Gastroesophageal sphincter (tissue), 3 donors: ENCODE data around the gene NDUFC1.

ENCODE experiments used
- CTCF ChIP-seq, 4 experiments: fragments of 200-600 bp in 2 of 4; fragments of 450-650 bp in 2 of 4; sonication (generic) in 1 of 4; IDR thresholded peaks; one replicate each; pipeline ENCODE4 v1.5.1; 2017 to 2019; ENCODE audit warnings: antibody characterized with exemption in 4 of 4, mild to moderate bottlenecking in 2 of 4, moderate library complexity in 2 of 4
- POLR2A ChIP-seq, 2 donors: fragments of 450-650 bp; IDR thresholded peaks; one replicate each; pipeline ENCODE4 v1.6.1; 2017; ENCODE audit warnings: antibody characterized with exemption in 2 of 2, mild to moderate bottlenecking in 2 of 2, moderate library complexity in 1 of 2

- no peak for TF ChIP-seq POLR2A (IDR thresholded peaks at IDR 0.05)
- TF ChIP-seq CTCF (IDR thresholded peaks at IDR 0.05): no peak
Measured at GRCh38 chr4:139253713-139254112, 48.6 kb downstream of the NDUFC1 start.
